GM10266 (cell line): ENCODE measurements around the gene PXDN.

ENCODE experiments used
- DNase-seq: peaks from one replicate; pipeline ENCODE4 v3.0.0; 2012; ENCODE audit errors: extremely low spot score
- CTCF ChIP-seq: IDR thresholded peaks from 2 replicates; pipeline ENCODE4 v1.5.1; 2012; ENCODE audit warnings: mild to moderate bottlenecking, low read depth; ENCODE audit not compliant: control insufficient read depth, insufficient read depth; ENCODE audit errors: missing control alignments

Gene PXDN

GRCh38 chr2:1678609-1679008 lies 65.7 kb downstream of the PXDN start:
- TF ChIP-seq CTCF: no peak
- DNase-seq: no peak

GRCh38 chr2:1677821-1678165 lies 66.5 kb downstream of the PXDN start:
- no peak for DNase-seq
- no peak for TF ChIP-seq CTCF

GRCh38 chr2:1676913-1677820 lies 67.1 kb downstream of the PXDN start:
- no peak for TF ChIP-seq CTCF
- DNase-seq: no peak

GRCh38 chr2:1676091-1676912 lies 68.0 kb downstream of the PXDN start:
- TF ChIP-seq CTCF: no peak
- no peak for DNase-seq

GRCh38 chr2:1675633-1676032 lies 68.7 kb downstream of the PXDN start:
- DNase-seq: no peak
- TF ChIP-seq CTCF: no peak

- DNase-seq: no peak
- TF ChIP-seq CTCF: no peak
These were observed 69.4 kb downstream of the PXDN start for GRCh38 chr2:1674766-1675397.

- TF ChIP-seq CTCF: no peak
- no peak for DNase-seq
These were observed 70.0 kb downstream of the PXDN start for GRCh38 chr2:1674276-1674675.
